Activated CD8-positive, alpha-beta memory T cell treated with anti-CD3 and anti-CD28 coated beads for 4 hours (primary cell): ENCODE measurements around the gene SLC46A3.
"Not testable (repeated sequence)": the region's sequence is repeated elsewhere in the genome, so short reads cannot be mapped to it uniquely, and the experiment has no call there.

Experiments used
- DNase-seq, 2 donors: peaks; one replicate each; pipeline ENCODE4 v3.0.0-alpha.2; 2020; ENCODE audit warnings: low read depth in 2 of 2

The SLC46A3 gene

GRCh38 chr13:28683169-28683568, 35.6 kb downstream of the SLC46A3 start:
- DNase-seq, result not testable (repeated sequence)

- no peak for DNase-seq
Observed at GRCh38 chr13:28680541-28680940, 38.2 kb downstream of the SLC46A3 start.

GRCh38 chr13:28679628-28680027, 39.1 kb downstream of the SLC46A3 start:
- no peak for DNase-seq

- DNase-seq, result no peak
Observed at GRCh38 chr13:28678809-28679208, 40.0 kb downstream of the SLC46A3 start.

GRCh38 chr13:28671126-28671792, 47.5 kb downstream of the SLC46A3 start:
- no peak for DNase-seq

- DNase-seq, result no peak
Observed at GRCh38 chr13:28666897-28667488, 51.8 kb downstream of the SLC46A3 start.

DNA sequence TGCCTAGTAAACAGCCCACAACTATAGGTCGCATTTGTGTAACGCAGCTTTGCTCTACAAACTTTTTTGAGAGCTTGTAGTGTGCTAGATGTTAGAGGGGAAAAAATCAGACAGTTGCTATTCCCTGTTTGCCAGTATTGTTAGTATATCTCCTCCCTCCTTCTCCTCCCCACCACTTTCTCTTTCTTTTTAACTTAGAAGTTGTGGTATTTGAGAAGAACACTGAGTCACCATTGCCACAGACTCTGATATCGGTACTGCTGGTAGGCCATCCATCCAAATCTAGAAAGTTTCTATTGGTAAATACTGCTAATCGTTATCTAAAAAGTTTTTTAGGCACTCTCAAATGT, 59.2 kb downstream of the SLC46A3 start:
- DNase-seq, result no peak

GRCh38 chr13:28658796-28659620, 59.8 kb downstream of the SLC46A3 start, which contains the start of gene POMP:
TSS of gene POMP (plus strand) at chr13:28659130. CDS start at chr13:28659185, 55 bp downstream.
- DNase-seq, result peak; percentile 83 to 84

GRCh38 chr13:28658539-28658795, 60.3 kb downstream of the SLC46A3 start:
- no peak for DNase-seq

GRCh38 chr13:28657784-28658538, 60.8 kb downstream of the SLC46A3 start:
- DNase-seq, result no peak

DNA sequence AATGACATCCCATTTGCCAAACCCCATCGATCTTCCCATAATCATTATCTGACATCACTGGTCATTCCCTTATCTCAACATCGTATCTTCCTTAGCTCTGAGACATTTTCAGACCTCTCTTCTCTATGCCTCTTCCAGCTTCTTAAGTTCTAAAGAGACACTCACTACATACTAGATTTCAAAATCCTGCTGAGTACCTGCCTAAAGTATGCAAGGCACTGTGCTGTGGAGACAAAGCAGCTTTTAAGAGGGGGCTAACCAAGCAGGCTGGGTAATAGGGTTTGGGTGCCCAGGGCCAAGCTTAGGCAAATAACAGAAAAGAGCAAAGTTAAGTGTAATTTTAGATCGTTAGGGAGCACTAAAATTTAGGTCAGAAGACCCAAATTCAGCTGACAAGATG, 63.2 kb downstream of the SLC46A3 start:
- no peak for DNase-seq

GRCh38 chr13:28654276-28654675, 64.5 kb downstream of the SLC46A3 start:
- no peak for DNase-seq

- DNase-seq, result no peak
Observed at GRCh38 chr13:28653111-28653510, 65.7 kb downstream of the SLC46A3 start.

GRCh38 chr13:28651810-28652401, 66.9 kb downstream of the SLC46A3 start:
- no peak for DNase-seq

GRCh38 chr13:28650284-28650683, 68.5 kb downstream of the SLC46A3 start:
- no peak for DNase-seq
